HCT116 (cell line): Measurements from ENCODE around the gene FLOT1. TPM values are rescaled to one million over a fixed set of nuclear protein-coding genes. Genes with fewer than 3 reads are reported as not detected.

Experiments used
- ATAC-seq: fragments of 200-7000 bp; cut with Tn5 transposase; 2 replicates; pipeline ENCODE4 v1.9.1; 2020; ENCODE audit warnings: mild to moderate bottlenecking, moderate library complexity
- BruUV-seq: library from RNA; stranded (reverse); fragments of 400-500 nt; replicated peaks from 2 replicates; lab custom pipeline; 2021; lab: Mats Ljungman, UMichigan
- CTCF ChIA-PET: fragments of 300-600 bp; sonication (Branson Sonifier 250); formaldehyde crosslinking; loops from one replicate; lab custom pipeline; 2021; ENCODE audit warnings: antibody characterized with exemption; lab: Charles Lee
- POLR2A ChIA-PET: fragments of 300-600, 350-600 bp; sonication (Branson Sonifier 250); formaldehyde crosslinking; loops from one replicate; lab custom pipeline; 2021; ENCODE audit warnings: antibody characterized with exemption; lab: Charles Lee
- RAD21 ChIA-PET, 2 experiments: fragments of 300-600 bp; sonication (Branson Sonifier 250); formaldehyde crosslinking; loops; one replicate each; lab custom pipeline; 2023; ENCODE audit warnings: low total read pairs in 2 of 2; ENCODE audit not compliant: uncharacterized antibody in 2 of 2, unreplicated experiment in 2 of 2, low non-redundant PET in 1 of 2; lab: Charles Lee
- DNase-seq: peaks from one replicate; pipeline ENCODE4 v3.0.0-alpha.2; 2010; ENCODE audit warnings: low read depth, low spot score
- H2AFZ ChIP-seq: fragments of 200-600 bp; shearing (Covaris generic), sonication (generic); 2 replicates; pipeline ENCODE4 v1.6.1; 2017; ENCODE audit warnings: low read depth, mixed run types, mixed read lengths, antibody characterized with exemption, low read length; ENCODE audit not compliant: poor library complexity, severe bottlenecking
- H3K27ac ChIP-seq: 2 replicates; pipeline ENCODE4 v1.5.1; 2012; ENCODE audit warnings: low read depth, low read length
- H3K27me3 ChIP-seq: fragments of 200-600 bp; sonication (generic); 2 replicates; pipeline ENCODE4 v1.6.1; 2016; ENCODE audit warnings: mixed run types, low read length, mixed read lengths; ENCODE audit not compliant: insufficient read depth
- H3K36me3 ChIP-seq, 2 experiments: fragments of 200-500 bp in 1 of 2; fragments of 200-600 bp in 1 of 2; sonication (Bioruptor generic) in 1 of 2; sonication (generic) in 1 of 2; 2 replicates each; pipeline versions ENCODE4 v1.5.1 to v1.6.1; 2014 to 2016; ENCODE audit warnings: low read length in 2 of 2, inconsistent platforms in 1 of 2, mixed read lengths in 1 of 2, mixed run types in 1 of 2; ENCODE audit not compliant: insufficient read depth in 2 of 2, control insufficient read depth in 1 of 2
- H3K4me1 ChIP-seq, 2 experiments: fragments of 200-600 bp in 1 of 2; sonication (generic) in 1 of 2; 2 replicates each; pipeline versions ENCODE4 v1.5.1 to v1.6.1; 2012 to 2017; ENCODE audit warnings: low read length in 2 of 2, inconsistent platforms in 1 of 2, mild to moderate bottlenecking in 1 of 2, mixed read lengths in 1 of 2, mixed run types in 1 of 2, moderate library complexity in 1 of 2; ENCODE audit not compliant: insufficient read depth in 2 of 2, control insufficient read depth in 1 of 2
- H3K4me2 ChIP-seq: fragments of 200-600 bp; sonication (generic); 2 replicates; pipeline ENCODE4 v1.6.1; 2017; ENCODE audit warnings: mixed run types, low read length, mixed read lengths
- H3K4me3 ChIP-seq, 2 experiments: fragments of 200-600 bp in 1 of 2; sonication (generic) in 1 of 2; replicated peaks in 1 of 2; 2 replicates each; pipeline ENCODE4 v1.5.1; 2011 to 2016; ENCODE audit warnings: low read length in 2 of 2, control low read depth in 1 of 2, low read depth in 1 of 2, mild to moderate bottlenecking in 1 of 2, mixed read lengths in 1 of 2, mixed run types in 1 of 2
- H3K79me2 ChIP-seq: fragments of 200-600 bp; sonication (generic); 2 replicates; pipeline ENCODE4 v1.6.1; 2017; ENCODE audit warnings: mild to moderate bottlenecking, mixed run types, low read length, moderate library complexity, mixed read lengths; ENCODE audit not compliant: insufficient read depth
- H3K9ac ChIP-seq: fragments of 200-600 bp; sonication (generic); 2 replicates; pipeline ENCODE4 v1.6.1; 2016; ENCODE audit warnings: low read length, mixed read lengths
- H3K9me2 ChIP-seq: fragments of 200-600 bp; sonication (generic), shearing (Covaris generic); 2 replicates; pipeline ENCODE4 v1.6.1; 2017; ENCODE audit warnings: mixed run types, mild to moderate bottlenecking, moderate library complexity; ENCODE audit not compliant: insufficient read depth
- H3K9me3 ChIP-seq, 2 experiments: fragments of 200-500 bp in 1 of 2; fragments of 200-600 bp in 1 of 2; sonication (Bioruptor generic) in 1 of 2; sonication (generic) in 1 of 2; 2 replicates each; pipeline ENCODE4 v1.6.1; 2014 to 2017; ENCODE audit warnings: low read length in 2 of 2, mixed read lengths in 2 of 2, inconsistent platforms in 1 of 2, low read depth in 1 of 2, mild to moderate bottlenecking in 1 of 2, mixed run types in 1 of 2, moderate library complexity in 1 of 2; ENCODE audit not compliant: control insufficient read depth in 1 of 2, insufficient read depth in 1 of 2
- H4K20me1 ChIP-seq: fragments of 200-600 bp; sonication (generic), shearing (Covaris generic); 2 replicates; pipeline ENCODE4 v1.6.1; 2017; ENCODE audit warnings: mixed run types, mild to moderate bottlenecking, moderate library complexity; ENCODE audit not compliant: insufficient read depth
- CEBPB ChIP-seq: IDR thresholded peaks from 2 replicates; pipeline ENCODE4 v1.6.1; 2012; ENCODE audit warnings: low read depth
- CTCF ChIP-seq, 3 experiments: fragments of 200-600 bp in 1 of 3; sonication (generic) in 1 of 3; IDR thresholded peaks in 2 of 3; conservative IDR thresholded peaks in 1 of 3; 2 replicates each; pipeline ENCODE4 v1.5.1; 2012 to 2017; ENCODE audit warnings: low read depth in 2 of 3, low read length in 2 of 3, antibody characterized with exemption in 1 of 3, borderline replicate concordance in 1 of 3, control low read depth in 1 of 3, mild to moderate bottlenecking in 1 of 3, mixed read lengths in 1 of 3, mixed run types in 1 of 3, moderate library complexity in 1 of 3; ENCODE audit not compliant: insufficient read depth in 1 of 3
- EGR1 ChIP-seq: IDR thresholded peaks from 2 replicates; pipeline ENCODE4 v1.6.1; 2012; ENCODE audit warnings: low read depth
- ELF1 ChIP-seq: IDR thresholded peaks from 2 replicates; pipeline ENCODE4 v1.6.1; 2012; ENCODE audit warnings: low read depth, borderline replicate concordance
- EZH2phosphoT487 ChIP-seq: fragments of 200-600 bp; IDR thresholded peaks from 2 replicates; pipeline ENCODE4 v1.6.1; 2018; ENCODE audit warnings: antibody characterized with exemption, borderline replicate concordance
- FOSL1 ChIP-seq: IDR thresholded peaks from 2 replicates; pipeline ENCODE4 v1.6.1; 2012; ENCODE audit warnings: low read depth
- JUND ChIP-seq: IDR thresholded peaks from 2 replicates; pipeline ENCODE4 v1.6.1; 2012
- POLR2A ChIP-seq: IDR thresholded peaks from 2 replicates; pipeline ENCODE4 v1.7.0; 2011; ENCODE audit warnings: borderline replicate concordance; ENCODE audit not compliant: insufficient read depth, insufficient read length; ENCODE audit errors: extremely low read depth
- SP1 ChIP-seq: IDR thresholded peaks from 2 replicates; pipeline ENCODE4 v1.6.1; 2012; ENCODE audit warnings: low read depth
- SRF ChIP-seq: IDR thresholded peaks from 2 replicates; pipeline ENCODE4 v1.6.1; 2012; ENCODE audit warnings: low read depth
- ZNF274 ChIP-seq: fragments of 200-500 bp; sonication (Bioruptor generic); IDR thresholded peaks from 2 replicates; pipeline ENCODE4 v1.6.1; 2014; ENCODE audit warnings: mild to moderate bottlenecking, low read depth, low read length, inconsistent platforms
- intact Hi-C: fragments of 100-400 bp; cut with micrococcal nuclease; formaldehyde crosslinking; loops from 2 replicates; pipeline ENCODE4 v1.10.0; 2022
- total RNA-seq: library from RNA; stranded (reverse); gene quantifications from one replicate; pipeline ENCODE4 v1.2.1, GENCODE V29; 2021; ENCODE audit not compliant: unreplicated experiment
- TF ChIP-seq, protein P1 (sequence below): IDR thresholded peaks from 2 replicates; pipeline ENCODE4 v1.6.1; 2012

FLOT1 gene
- total RNA-seq, 1 experiment from 2014 or later, result 117 TPM

DNA sequence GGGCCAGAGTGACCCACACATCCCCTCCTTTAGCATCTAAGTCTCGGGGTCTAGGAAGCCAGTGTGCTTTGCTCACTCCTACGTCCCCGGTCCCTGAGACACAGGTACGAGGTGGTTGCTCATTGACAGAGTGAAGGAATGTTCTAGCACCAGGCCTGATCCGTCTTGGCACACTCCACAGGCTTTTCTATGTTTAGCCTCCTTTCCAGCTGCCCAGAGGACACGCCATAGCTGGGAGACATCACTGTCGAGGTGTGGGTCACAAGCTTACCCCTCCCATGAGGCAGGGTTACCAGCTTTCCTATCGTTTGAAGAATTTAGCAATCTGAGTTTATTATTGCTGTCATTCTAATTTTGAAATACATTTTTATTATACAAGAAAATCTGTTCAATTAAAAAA is 32.2 kb upstream of the FLOT1 start:
- H3K4me1 ChIP-seq, result peaks cover 65 to 78% of the 10 kb centered on the region in 2 experiments
- no TSS peak for BruUV-seq
- H2AFZ ChIP-seq, result no peak overlapping the region

DNA sequence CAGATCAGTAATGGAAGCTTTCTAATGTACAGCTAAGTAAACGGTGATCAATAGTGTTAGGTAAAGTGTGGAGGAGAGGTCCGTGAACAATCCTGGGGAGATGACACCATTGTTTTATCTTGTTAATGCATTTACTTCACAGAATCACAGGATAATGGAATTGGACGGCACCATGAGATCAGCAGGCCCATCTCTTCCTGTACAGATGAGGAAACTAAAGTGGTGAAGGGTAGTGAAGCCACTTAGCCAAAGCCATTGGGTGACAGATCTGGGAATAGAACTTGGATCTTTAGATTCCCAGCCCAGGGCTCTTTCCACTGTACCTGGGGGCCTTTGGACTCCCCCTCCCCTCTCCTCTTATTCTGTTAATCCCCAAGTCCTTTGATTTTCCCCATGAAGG is 28.1 kb upstream of the FLOT1 start:
- DNase-seq, result no peak
- Histone ChIP-seq H3K27me3 (no peaks in the 10 kb centered on the region), H3K9ac (peak overlapping the region; percentile 77), H3K4me2 (peak overlapping the region; percentile 86), H2AFZ (no peak overlapping the region), H3K9me2 (no peaks in the 10 kb centered on the region), H3K27ac (peak overlapping the region; percentile 76), H3K4me3 (no peak overlapping the region), H3K36me3 (no peaks in the 10 kb centered on the region), H3K79me2 (no peaks in the 10 kb centered on the region), H3K4me1 (peaks cover 67 to 80% of the 10 kb centered on the region in 2 experiments), H4K20me1 (no peaks in the 10 kb centered on the region), H3K9me3 (no peaks in the 10 kb centered on the region)
- intact Hi-C loops, result no loop called here
- POLR2A ChIA-PET, result interaction anchor here (1.9 to 12.4 kb wide), 7 partner anchors 12 to 42 kb away, joined by 10 to 195 read pairs (median 80); partner anchors contain the start of genes FLOT1 and IER3
- RAD21 ChIA-PET, result no interaction called here
- no TSS peak for BruUV-seq
- no peak for TF ChIP-seq JUND
- no peak for TF ChIP-seq FOSL1
- TF ChIP-seq SP1, result no peak
- TF ChIP-seq POLR2A, result no peak
- no peak for TF ChIP-seq EZH2phosphoT487
- no peak for TF ChIP-seq CTCF (IDR thresholded peaks at IDR 0.05 in 2 of 3, conservative IDR thresholded peaks at IDR 0.05 in 1 of 3; ENCODE audit: borderline replicate concordance in 1 of 3, insufficient read depth in 1 of 3, low read depth in 2 of 3, low read length in 2 of 3)
- TF ChIP-seq ELF1, result no peak
- TF ChIP-seq, protein P1, sequence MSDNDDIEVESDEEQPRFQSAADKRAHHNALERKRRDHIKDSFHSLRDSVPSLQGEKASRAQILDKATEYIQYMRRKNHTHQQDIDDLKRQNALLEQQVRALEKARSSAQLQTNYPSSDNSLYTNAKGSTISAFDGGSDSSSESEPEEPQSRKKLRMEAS, result no peak
- CTCF ChIA-PET, result no interaction called here
- ATAC-seq, result no peak

More for the DNA sequence above, 32.2 kb upstream of the FLOT1 start:
- Histone ChIP-seq H3K9ac (no peak overlapping the region), H3K79me2 (no peaks in the 10 kb centered on the region), H4K20me1 (no peaks in the 10 kb centered on the region), H3K4me3 (no peak overlapping the region), H3K9me3 (no peaks in the 10 kb centered on the region), H3K9me2 (no peaks in the 10 kb centered on the region), H3K27ac (no peak overlapping the region), H3K36me3 (no peaks in the 10 kb centered on the region), H3K4me2 (no peak overlapping the region), H3K27me3 (no peaks in the 10 kb centered on the region)
- RAD21 ChIA-PET, result no interaction called here
- TF ChIP-seq ZNF274, result no peak
- TF ChIP-seq EGR1, result no peak
- no peak for TF ChIP-seq POLR2A
- TF ChIP-seq CEBPB, result no peak
- TF ChIP-seq ELF1, result no peak
- TF ChIP-seq SRF, result no peak
- no peak for ATAC-seq
- CTCF ChIA-PET, result no interaction called here
- intact Hi-C loops, result no loop called here
- POLR2A ChIA-PET, result interaction anchor here (0.8 to 12.4 kb wide), 4 partner anchors 8 to 39 kb away, joined by 3 to 171 read pairs (median 24); no protein-coding TSS in a partner anchor
- DNase-seq, result no peak
